Hepatocyte (in vitro differentiated cells): ENCODE results near the gene TMEM8B. TPM values are rescaled to one million over a fixed set of nuclear protein-coding genes. Genes with fewer than 3 reads are reported as not detected.

Experiments used
- DNase-seq: peaks from one replicate; pipeline ENCODE4 v3.0.0-alpha.2; 2016; ENCODE audit warnings: low spot score
- H2AFZ ChIP-seq: fragments of 200-600 bp; sonication (generic); 2 replicates; pipeline ENCODE4 v1.6.0; 2016; ENCODE audit warnings: antibody characterized with exemption, mild to moderate bottlenecking
- H3K27ac ChIP-seq: fragments of 200-600 bp; sonication (generic); 2 replicates; pipeline ENCODE4 v1.5.1; 2016; ENCODE audit warnings: mild to moderate bottlenecking
- H3K27me3 ChIP-seq: fragments of 200-600 bp; sonication (generic); 2 replicates; pipeline ENCODE4 v1.6.1; 2016
- H3K36me3 ChIP-seq: fragments of 200-600 bp; sonication (generic); replicated peaks from 2 replicates; pipeline ENCODE4 v1.5.1; 2016; ENCODE audit warnings: low read depth; ENCODE audit not compliant: insufficient read depth
- H3K4me1 ChIP-seq: fragments of 200-600 bp; sonication (generic); 2 replicates; pipeline ENCODE4 v1.5.1; 2016; ENCODE audit warnings: mild to moderate bottlenecking, moderate library complexity; ENCODE audit not compliant: insufficient read depth
- H3K4me2 ChIP-seq: fragments of 200-600 bp; sonication (generic); 2 replicates; pipeline ENCODE4 v1.6.0; 2016
- H3K4me3 ChIP-seq: fragments of 200-600 bp; sonication (generic); 2 replicates; pipeline ENCODE4 v1.5.1; 2016; ENCODE audit warnings: mild to moderate bottlenecking
- H3K79me2 ChIP-seq: fragments of 200-600 bp; sonication (generic); 2 replicates; pipeline ENCODE4 v1.6.0; 2017; ENCODE audit warnings: mild to moderate bottlenecking
- H3K9me2 ChIP-seq: fragments of 200-600 bp; sonication (generic); replicated peaks from 2 replicates; pipeline ENCODE4 v1.6.0; 2017; ENCODE audit warnings: mild to moderate bottlenecking; ENCODE audit not compliant: insufficient read depth
- H3K9me3 ChIP-seq: fragments of 200-600 bp; sonication (generic); 2 replicates; pipeline ENCODE4 v1.5.1; 2016; ENCODE audit warnings: low read depth, mild to moderate bottlenecking
- H4K20me1 ChIP-seq: fragments of 200-600 bp; sonication (generic); 2 replicates; pipeline ENCODE4 v1.6.0; 2016; ENCODE audit warnings: mild to moderate bottlenecking; ENCODE audit not compliant: insufficient read depth, poor library complexity, severe bottlenecking
- CTCF ChIP-seq: fragments of 200-600 bp; sonication (generic); IDR thresholded peaks from 2 replicates; pipeline ENCODE4 v1.5.1; 2016; ENCODE audit warnings: antibody characterized with exemption, mild to moderate bottlenecking; ENCODE audit not compliant: poor library complexity
- EZH2 ChIP-seq: fragments of 200-600 bp; sonication (generic); IDR thresholded peaks from 2 replicates; pipeline ENCODE4 v1.6.1; 2016; ENCODE audit warnings: antibody characterized with exemption, mild to moderate bottlenecking, borderline replicate concordance
- EZH2phosphoT487 ChIP-seq: fragments of 200-600 bp; sonication (generic); IDR thresholded peaks from one replicate; pipeline ENCODE4 v1.6.1; 2018; ENCODE audit warnings: antibody characterized with exemption, mild to moderate bottlenecking, low read depth, moderate library complexity; ENCODE audit not compliant: unreplicated experiment, severe bottlenecking
- WGBS: methylation state at CpG from one replicate; pipeline ENCODE4 v1.1.6; 2016; ENCODE audit warnings: low lambda C conversion rate; ENCODE audit errors: missing lambda C conversion rate; 5-methylcytosine and 5-hydroxymethylcytosine counted together
- polyA plus RNA-seq: library from polyadenylated mRNA; unstranded; fragments of >200 nt; fragmentation: Nextera tagmentation; extraction: Ambion mirVana; gene quantifications from 2 replicates; pipeline ENCODE4 v1.2.1, GENCODE V29; 2016
- total RNA-seq: library from RNA; depleted of rRNA; stranded (reverse); fragments of >200 nt; gene quantifications from 2 replicates; pipeline ENCODE4 v1.2.3, GENCODE V29; 2014

Gene TMEM8B
- total and polyA plus RNA-seq, 2 experiments from 2014 or later = 12.3 to 13.4 TPM

GRCh38 chr9:35806101-35806500 lies 22.9 kb upstream of the TMEM8B start:
- H3K9me3 ChIP-seq = no peaks in the 10 kb centered on the region
- TF ChIP-seq EZH2phosphoT487 = no peak
- no peak for TF ChIP-seq EZH2
- no peak for TF ChIP-seq CTCF
- WGBS = 97% methylated on average over 8 of the region's 8 CpGs
- DNase-seq = no peak
- H4K20me1 ChIP-seq = no peaks in the 10 kb centered on the region
- H3K36me3 ChIP-seq = no peaks in the 10 kb centered on the region
- H3K4me1 ChIP-seq = no peaks in the 10 kb centered on the region
- no peak overlapping the region for H3K4me3 ChIP-seq
- H3K9me2 ChIP-seq = no peaks in the 10 kb centered on the region
- no peaks in the 10 kb centered on the region for H3K27me3 ChIP-seq
- no peak overlapping the region for H3K27ac ChIP-seq
- H3K4me2 ChIP-seq = no peak overlapping the region
- H3K79me2 ChIP-seq = no peaks in the 10 kb centered on the region
- H2AFZ ChIP-seq = no peak overlapping the region

DNA sequence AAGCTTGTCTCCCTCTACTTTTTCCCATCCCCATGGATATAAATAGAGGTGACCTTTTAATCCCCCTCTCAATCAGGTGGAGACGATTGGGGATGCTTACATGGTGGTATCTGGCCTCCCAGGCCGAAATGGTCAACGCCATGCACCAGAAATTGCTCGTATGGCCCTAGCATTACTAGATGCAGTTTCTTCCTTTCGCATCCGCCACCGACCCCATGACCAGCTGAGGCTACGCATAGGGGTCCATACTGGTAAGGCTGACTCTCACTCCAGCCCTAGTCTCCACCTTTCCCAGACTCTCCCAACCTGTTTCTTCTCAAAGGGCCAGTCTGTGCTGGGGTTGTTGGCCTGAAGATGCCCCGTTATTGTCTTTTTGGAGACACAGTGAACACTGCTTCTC lies 20.6 kb upstream of the TMEM8B start:
- no peak for TF ChIP-seq EZH2
- no peak for TF ChIP-seq EZH2phosphoT487
- TF ChIP-seq CTCF = no peak
- DNase-seq = no peak
- Histone ChIP-seq H3K4me2 (no peak overlapping the region), H3K4me1 (peaks cover 3% of the 10 kb centered on the region), H3K4me3 (no peak overlapping the region), H3K79me2 (peaks cover 2% of the 10 kb centered on the region), H3K36me3 (no peaks in the 10 kb centered on the region), H3K27me3 (no peaks in the 10 kb centered on the region), H3K9me2 (no peaks in the 10 kb centered on the region), H3K9me3 (no peaks in the 10 kb centered on the region), H4K20me1 (no peaks in the 10 kb centered on the region), H3K27ac (no peak overlapping the region), H2AFZ (no peak overlapping the region)
- WGBS = 98% methylated on average over 9 of the region's 9 CpGs

GRCh38 chr9:35810122-35810521 lies 18.9 kb upstream of the TMEM8B start:
- Histone ChIP-seq H3K4me1 (peaks cover 10% of the 10 kb centered on the region), H3K36me3 (no peaks in the 10 kb centered on the region), H3K9me2 (no peaks in the 10 kb centered on the region), H3K79me2 (peaks cover 2% of the 10 kb centered on the region), H2AFZ (no peak overlapping the region), H3K4me2 (no peak overlapping the region), H3K4me3 (no peak overlapping the region), H4K20me1 (no peaks in the 10 kb centered on the region), H3K9me3 (no peaks in the 10 kb centered on the region), H3K27me3 (no peaks in the 10 kb centered on the region), H3K27ac (no peak overlapping the region)
- no peak for TF ChIP-seq EZH2
- TF ChIP-seq CTCF = no peak
- TF ChIP-seq EZH2phosphoT487 = no peak
- DNase-seq = no peak
- WGBS = 97% methylated on average over 5 of the region's 7 CpGs
